Measurements from ENCODE around the gene SUGCT.
"Not testable (repeated sequence)": the region's sequence is repeated elsewhere in the genome, so short reads cannot be mapped to it uniquely, and the experiment has no call there.

Gene SUGCT

DNA sequence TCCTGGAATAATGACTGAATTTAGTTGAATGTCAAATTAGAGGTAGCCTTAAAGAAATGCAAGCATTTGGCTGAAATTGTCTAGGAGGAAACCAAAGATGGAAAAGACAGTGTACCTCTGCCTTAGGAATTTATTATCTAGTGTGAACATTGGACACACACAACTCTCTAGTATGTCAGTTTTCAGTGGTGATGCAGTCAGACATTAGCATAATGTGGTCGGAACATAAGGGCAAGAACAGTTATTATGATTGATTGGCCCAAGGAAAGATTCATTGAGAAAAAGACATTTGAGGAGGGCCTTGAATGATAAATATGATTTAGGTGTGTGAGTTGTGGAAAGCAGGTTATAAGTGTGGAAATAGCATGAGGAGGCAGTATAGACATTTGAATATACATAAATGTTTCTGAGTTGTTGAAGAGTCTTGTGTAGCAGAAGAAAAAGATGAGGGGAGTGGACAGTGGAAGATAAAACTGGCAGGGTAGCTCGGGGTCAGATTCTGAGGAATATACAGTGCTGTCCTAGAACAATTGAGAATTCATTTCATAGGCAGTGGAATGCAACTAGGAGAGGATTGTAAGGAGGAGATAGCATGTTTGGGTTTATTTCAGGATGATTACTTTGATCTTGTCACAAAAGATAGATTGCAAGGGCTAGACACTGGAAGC, 414.7 kb downstream of the SUGCT start:
- no peak for DNase-seq (ENCODE audit: extremely low read depth in 1 of 2, low read depth in 1 of 2)

DNA sequence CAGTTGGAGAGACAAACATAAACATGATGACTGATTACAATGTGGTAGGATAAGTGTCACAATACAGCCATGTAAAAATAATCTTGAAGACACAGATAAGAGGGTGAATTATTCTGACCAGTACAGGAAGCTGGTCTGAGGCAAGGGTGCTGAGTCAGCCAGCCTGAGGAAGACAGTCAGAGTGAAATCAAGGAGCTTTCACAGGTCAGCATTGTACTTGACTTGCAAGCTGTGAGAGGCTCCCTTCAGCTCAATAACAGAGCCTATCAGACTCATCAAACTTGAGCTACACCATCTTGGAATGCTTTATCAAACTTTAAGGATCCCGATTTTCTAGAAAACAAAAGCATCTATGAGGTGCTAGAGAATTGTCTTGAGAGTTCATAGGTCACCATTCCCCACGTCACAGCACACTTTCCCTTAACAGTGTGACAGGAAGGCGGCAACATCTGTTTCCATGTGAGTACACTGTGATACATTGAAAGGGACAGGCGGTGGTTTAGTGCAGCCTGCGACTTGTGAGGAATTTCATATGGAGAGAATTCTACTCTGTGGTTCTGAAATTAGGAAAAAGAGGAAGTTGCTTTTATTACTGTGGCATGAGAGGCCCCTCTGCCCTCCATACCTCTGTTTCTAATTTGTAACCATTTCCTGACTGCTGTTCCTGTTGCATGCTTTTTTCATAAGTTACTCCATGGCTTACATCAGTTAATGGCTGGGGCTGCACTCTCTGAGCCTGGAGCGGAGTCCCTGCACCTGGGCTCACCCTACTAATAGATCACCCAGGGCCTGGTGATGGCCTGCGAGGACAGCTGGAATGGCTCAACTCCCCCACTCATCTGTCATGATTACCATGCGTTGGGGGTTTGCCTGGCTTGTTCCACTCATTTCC, 417.1 kb downstream of the SUGCT start:
- DNase-seq (ENCODE audit: extremely low read depth in 1 of 2, low read depth in 1 of 2) = no peak

DNA sequence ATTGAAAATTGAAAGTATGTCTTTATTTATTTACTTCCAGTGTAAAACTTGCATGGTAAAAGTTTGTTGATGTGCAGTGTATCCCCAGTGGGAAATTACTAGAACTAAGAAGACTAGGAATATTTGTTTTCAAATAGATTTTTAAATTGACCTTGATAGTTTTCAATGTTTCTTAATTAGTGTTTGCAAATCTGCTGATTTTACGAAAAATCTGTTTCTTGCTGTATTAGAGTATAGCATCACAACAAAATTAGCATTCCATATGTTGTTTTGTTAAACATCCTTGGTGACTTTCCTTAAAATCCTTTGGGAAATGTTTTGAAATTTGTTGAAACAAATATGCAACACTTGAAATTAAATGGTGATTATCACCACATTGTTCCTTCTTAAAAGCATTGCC, 425.9 kb downstream of the SUGCT start:
- no peak for DNase-seq (ENCODE audit: extremely low read depth in 1 of 2, low read depth in 1 of 2)

DNA sequence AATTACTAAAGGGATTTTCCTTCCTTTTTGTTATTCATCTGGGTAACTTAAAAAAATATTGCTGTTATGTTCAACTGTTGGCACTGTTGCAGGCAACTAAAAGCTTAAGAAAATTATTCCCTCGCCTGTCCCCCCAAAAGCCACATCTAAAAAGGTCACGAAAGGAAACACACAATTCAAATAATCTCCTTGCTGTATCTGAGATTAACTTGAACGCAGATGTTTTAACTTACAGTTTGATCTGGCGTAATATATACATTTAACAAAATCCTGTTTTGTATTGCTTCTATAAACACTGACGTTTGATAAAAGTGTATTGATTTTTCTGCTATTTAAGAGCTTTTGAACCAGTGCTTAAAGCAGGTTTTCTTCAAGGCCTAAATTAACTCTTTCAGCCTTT, 432.1 kb downstream of the SUGCT start:
- DNase-seq (ENCODE audit: extremely low read depth in 1 of 2, low read depth in 1 of 2) = no peak

DNA sequence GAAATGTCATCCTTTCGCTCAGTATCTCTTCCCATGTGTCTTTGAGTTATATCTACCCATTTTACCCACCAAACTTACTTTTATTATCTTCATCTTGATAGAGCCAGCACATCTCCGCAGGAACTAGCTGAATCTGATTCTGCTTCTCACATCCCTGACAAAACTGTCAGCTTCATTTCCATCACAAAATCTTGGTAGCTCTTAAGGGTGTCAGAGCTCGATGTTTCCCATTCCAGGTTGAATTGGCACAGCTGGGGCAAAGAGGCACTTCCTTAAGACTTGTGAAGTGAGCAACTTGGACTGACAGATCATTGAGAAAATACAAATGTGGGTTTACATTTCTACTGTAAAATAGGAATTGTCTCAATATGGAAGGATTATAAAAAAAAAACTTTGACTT, 434.5 kb downstream of the SUGCT start:
- DNase-seq (ENCODE audit: extremely low read depth in 1 of 2, low read depth in 1 of 2) = no peak

DNA sequence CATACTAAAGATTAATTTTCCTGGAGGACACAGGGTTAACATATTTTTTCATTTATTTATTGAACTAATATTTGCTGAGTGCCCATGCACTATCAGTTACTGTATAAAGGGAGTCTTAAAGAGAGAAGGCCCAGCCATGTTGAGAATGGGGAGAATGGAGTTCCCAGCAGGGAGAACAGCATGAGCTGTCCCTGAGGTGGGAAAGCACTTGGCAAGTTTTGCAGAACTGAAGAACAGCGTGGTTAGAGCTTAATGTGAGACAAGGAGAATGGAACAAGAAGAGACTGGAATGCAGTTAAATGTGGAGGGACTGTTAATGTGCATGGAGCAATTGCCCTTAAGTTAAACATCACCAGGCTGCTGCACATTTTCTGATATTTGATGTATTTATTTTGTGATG, 435.4 kb downstream of the SUGCT start:
- DNase-seq (ENCODE audit: extremely low read depth in 1 of 2, low read depth in 1 of 2) = no peak

DNA sequence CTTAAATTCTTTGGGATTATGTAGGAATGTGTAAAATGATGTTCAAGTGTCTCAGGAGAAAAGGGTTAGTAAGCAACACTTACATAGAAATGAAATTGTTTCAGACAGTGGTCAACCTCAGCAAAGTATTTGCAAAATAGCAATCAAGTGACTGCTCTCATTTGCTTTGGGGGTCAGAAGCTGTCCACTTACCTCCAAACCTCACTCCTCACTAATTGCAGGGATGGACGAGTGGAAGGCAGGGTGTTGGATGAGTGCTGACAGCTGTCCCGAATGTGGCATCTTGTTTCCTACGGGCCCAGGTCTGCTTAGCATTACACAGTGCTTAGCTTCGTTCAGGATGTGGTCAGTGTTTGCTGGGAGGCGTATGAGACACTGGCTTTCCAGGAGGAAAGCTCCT, 437.0 kb downstream of the SUGCT start:
- DNase-seq (ENCODE audit: extremely low read depth in 1 of 2, low read depth in 1 of 2) = no peak

DNA sequence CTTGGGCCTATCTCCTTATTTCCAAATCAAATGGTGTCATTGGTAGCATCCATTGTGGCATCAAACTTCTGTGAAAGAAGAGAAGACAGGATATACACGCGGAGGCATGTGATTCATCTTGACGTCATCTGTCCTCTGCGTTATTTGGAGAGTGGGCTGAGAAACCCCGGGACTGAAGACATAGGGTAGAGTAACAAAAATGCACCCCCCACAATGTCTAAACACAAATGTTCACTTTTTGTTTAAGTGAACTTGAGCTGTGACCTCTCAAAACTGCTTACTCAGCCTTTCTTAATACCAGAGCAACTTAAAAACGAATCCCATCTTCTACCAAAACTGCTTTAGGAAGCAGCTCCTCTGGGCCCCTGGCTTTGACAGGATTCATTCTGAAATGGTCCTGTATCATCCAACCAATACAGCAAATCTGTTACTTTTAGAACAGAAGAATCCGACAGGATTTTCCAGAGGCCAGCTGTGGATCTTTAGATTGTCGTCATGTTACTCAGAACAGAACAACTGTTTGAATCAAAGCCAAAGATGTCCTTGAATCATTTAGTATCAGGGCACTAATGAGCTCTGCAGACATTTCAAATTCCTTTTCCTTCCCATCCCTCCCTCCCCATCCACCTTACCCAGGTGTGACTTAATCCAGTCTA, 438.1 kb downstream of the SUGCT start:
- no peak for DNase-seq (ENCODE audit: extremely low read depth in 1 of 2, low read depth in 1 of 2)

DNA sequence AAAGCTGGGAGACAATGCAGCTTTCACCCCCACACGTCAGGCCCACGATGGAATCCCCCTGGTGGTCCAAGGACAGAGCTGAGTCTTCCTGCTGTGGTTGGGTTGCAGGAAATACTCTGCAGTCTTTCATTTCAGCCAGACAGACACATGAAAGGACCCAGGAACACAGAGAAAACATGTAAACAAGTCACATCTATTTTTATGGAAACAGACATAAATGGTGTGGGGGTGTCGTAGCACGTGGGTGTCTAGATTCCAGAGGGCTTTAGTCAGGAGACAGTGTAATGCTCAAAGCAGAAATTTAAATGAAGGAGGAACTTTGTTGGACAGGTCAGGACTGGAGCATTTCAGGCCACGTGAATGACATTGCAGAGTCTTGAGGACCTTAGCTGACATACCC, 444.6 kb downstream of the SUGCT start:
- DNase-seq (ENCODE audit: extremely low read depth in 1 of 2, low read depth in 1 of 2) = no peak

DNA sequence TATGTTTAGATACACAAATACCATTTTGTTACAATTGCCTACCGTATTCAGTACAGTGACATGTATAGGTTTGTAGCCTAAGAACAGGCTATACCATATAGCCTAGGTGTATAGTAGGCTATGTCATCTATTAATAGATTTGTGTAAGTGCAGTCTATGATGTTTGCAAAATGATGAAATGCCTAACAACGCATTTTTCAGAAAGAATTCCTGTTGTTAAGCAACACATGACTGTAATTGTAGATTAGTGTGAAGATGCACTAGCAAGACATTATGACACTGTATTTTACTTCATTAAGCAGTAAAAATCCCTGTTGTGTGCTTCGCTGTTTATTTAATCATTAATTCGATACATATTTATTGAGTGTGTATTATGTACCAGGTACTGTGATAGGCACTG, 446.0 kb downstream of the SUGCT start:
- no peak for DNase-seq (ENCODE audit: extremely low read depth in 1 of 2, low read depth in 1 of 2)

DNA sequence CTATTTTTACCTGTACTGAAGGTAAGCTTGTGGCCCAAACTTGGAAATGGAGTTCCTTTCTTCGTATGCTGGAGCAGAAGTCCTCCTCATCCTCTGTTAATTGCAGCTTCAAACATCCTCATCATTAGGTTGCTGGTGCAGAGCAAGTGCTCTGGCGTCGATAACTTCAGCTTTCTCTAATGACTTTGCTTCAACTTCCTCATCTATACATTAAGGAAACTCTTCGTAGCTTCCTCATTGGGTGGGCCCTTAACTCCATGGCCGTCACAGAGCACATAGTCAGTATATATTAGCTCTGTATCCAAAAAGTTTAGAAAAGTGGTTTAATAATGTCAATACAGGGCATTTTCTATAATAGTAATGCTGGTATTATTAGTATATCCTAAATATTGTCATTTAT, 447.7 kb downstream of the SUGCT start:
- DNase-seq (ENCODE audit: extremely low read depth in 1 of 2, low read depth in 1 of 2) = no peak

DNA sequence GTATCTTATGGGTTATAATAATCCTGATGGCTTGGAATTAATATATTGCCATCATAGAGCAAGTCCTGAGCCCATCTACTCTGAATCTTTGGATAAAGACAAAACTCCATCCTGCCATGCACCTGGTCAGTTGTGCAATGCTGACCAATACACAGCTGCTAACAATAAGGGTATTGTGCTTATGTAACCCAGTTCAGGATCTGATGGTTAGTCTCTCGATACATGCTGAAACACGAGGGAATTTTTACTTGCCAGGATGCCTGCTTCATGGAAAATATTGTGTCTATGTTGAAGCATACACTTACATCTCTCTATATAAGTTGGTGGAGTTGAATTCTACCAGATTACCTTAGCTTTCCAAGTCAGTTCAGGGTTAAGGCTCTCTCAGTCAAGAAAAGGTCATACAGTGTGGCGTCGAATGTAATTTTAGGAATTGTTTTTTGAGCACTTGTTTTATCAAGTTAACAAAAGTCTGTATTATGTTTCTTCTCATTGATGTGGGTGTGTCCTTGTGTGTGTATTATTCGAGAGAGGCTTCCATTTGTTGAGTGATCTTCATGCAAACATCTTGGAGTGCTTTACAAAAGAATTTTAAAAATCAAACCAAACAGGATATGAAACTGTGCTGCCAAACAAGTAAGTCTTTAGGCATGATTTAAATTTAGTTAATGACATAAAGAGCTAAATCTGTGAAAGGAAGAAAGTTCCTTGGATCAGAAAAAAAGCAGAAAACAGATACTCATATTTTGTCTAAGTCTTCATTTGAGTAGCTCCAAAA, 449.1 kb downstream of the SUGCT start:
- DNase-seq (ENCODE audit: extremely low read depth in 1 of 2, low read depth in 1 of 2) = no peak

DNA sequence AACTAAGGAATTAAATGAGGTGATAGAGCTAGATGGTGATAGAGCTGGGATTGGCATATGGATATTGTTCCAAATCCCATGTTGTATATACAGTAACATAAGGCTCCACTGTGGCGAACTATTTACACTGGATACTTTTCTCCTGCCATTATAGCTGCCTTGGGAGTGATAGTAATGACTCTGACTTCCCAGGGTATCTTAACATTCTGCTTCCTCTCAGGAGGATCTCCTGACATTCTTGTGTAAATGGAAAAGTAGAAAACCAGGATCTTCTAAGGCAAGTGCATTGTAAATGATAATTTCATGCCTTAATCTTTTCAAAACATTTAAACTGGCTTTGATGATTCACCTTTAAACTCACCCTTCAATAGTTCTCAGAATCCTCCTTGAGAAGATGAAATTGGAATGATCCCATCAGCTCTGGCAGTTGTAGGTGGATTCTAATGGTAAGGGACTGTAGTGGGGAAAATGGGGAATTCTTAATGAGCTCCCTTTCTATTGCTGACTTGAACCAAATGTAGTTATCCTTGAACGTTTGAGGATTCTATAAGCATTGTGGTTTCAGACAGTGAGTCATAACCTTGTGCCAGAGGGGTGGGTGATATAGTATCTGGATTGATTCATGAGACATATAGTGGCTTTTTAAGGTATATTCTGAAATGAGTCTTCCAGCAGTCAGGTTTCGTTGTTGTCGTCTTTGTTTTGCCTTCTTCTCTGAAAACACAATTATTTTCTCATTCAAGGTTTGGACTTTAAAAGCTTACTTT, 450.0 kb downstream of the SUGCT start:
- DNase-seq (ENCODE audit: extremely low read depth in 1 of 2, low read depth in 1 of 2) = no peak

DNA sequence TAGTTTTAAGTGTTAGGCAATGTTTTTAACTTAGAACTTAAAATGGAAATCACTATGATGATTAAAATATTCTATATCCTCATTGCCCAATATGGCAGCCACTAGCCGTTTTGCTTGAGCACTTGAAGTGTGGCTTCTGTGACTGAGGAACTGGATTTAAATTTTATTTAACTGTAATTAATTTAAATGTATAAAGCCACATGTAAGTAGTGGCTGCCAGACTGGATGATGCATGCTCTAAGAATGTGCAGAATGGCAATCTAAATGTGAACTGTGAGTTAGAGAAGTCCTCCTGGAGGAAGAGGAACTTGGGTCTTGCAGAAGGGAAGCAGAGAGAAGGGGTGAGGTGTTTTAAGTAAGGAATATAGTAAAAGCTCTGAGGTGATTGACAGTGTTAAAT, 451.4 kb downstream of the SUGCT start:
- no peak for DNase-seq (ENCODE audit: extremely low read depth in 1 of 2, low read depth in 1 of 2)

DNA sequence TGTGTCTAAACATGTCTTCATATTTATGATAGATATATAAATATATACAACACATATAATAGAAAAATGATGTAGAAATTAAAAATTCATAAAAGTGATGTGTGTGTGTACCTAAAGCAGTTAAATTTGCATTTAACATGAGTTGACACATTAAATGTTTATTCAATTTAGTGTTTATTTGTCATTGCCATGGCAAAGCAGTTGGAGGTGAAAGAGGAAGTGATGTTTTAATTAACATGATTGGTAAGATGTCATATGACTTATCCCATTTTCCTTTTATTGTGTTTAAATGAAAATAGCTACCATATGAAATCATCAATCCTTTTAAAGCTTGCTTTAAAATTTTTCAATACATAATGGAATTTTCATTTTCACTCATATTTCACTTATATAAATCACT, 452.6 kb downstream of the SUGCT start:
- no peak for DNase-seq (ENCODE audit: extremely low read depth in 1 of 2, low read depth in 1 of 2)

DNA sequence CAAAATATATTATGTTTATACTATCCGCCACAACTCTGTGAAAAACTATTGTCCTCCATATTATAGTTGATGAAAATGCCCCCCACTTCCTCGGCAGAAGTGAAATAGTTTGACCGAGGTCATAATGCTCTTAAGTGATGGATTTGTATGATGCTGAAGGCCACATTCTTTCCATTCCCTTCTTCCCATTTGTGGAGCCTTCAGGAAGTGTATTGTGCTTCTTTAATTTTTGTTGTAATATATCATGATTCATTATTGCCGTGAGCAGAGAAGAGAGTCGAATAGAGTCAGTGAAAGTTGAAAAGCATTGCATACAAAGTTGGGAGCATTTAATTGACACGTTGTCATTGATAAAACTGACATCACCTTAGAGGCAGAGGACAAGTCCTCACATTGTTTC, 460.3 kb downstream of the SUGCT start:
- no peak for DNase-seq (ENCODE audit: extremely low read depth in 1 of 2, low read depth in 1 of 2)

DNA sequence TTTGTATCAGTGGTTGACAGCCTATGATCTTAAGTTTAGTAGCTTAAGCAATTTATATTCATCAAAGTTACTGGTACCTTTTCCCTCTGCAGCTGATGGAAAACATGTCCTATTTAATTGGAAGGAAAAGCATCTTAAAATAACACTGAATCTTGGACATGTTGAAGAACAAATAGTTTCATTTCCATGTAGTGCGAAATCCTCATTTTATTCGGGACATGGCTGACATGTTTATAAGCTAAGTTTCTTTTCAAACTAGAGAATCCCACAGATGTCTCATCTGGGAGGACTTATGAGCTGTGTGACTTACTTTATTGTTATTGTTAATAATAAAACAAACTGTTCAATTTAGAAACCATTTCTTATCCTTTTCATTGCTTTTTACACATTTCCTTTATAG, 461.0 kb downstream of the SUGCT start:
- DNase-seq (ENCODE audit: extremely low read depth in 1 of 2, low read depth in 1 of 2) = no peak

DNA sequence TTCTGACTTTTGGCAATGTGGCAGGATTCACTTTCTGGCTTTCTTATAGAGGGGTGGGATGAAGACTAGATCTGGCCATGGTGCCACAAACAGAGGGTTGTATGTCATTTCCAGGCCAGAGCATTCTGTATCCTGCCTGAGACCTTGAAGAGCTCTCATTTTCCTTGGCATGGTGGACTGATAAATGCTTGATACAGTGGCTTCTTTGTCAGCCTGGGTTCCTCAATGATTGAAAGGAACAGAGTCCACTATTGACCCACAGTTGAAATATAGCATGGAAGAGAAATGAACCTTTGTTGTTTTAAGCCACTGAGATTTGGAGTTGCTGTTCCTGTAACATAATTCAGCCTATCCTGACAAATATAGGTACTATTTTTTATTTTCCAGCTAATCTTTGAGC, 462.7 kb downstream of the SUGCT start:
- no peak for DNase-seq (ENCODE audit: extremely low read depth in 1 of 2, low read depth in 1 of 2)

DNA sequence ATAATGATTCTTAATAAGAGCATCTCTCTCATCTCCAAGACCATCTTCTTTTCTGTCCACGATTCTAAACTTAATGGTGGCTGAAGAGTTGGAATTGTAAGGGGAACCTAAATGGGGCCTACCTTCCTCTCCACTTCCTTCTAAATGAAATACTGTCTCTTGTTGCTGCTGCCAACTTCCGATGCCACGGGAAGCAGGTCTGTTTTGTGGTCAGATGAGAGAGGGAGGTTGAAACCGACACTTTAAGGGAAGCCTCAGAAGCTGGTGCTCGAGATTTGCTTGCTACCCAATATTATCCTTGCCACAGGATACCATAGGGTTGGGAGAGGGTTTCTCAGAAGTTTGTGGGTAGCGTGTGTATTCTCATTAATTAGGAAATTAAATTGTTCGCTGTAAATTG, 464.1 kb downstream of the SUGCT start:
- DNase-seq (ENCODE audit: extremely low read depth in 1 of 2, low read depth in 1 of 2) = no peak

DNA sequence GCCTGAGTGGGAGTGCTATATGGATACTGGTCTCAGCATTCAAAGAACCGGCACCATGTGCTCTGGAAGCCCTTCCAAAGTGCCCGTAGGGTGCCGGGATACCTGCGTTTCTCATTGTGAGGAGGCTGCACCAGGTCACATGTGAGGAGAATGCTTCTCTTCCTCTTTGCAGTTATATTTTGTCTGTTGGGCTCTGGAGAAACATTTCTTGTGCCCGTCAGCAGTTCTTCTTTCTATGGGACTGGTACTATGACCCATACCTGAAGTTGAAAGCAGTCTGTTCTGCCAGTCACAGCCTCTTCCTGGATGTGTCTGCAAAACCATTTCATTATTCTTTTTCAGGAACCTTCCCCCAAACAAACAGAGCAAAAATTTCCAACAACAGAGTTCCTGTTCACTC, 465.0 kb downstream of the SUGCT start:
- no peak for DNase-seq (ENCODE audit: extremely low read depth in 1 of 2, low read depth in 1 of 2)

DNA sequence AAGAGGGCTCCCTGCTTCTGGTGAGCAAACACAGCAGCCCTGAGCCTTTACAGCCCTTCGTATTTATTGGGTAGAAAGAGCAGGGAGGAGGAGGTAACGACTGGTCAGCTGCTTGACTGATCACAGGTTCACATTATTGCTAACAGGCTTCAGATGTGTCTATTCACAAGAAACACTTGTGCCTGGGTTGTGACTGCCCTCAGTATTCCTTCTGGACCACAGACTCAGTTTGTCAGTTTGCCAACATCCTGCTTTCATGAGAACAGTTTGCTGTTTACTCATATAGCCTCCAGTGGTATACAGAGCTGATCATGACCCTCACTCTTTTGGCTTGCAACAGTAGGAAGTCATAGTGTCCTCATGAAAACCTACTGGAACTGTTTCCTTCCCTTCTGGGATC, 467.5 kb downstream of the SUGCT start:
- not testable (repeated sequence) for DNase-seq (ENCODE audit: extremely low read depth in 1 of 2, low read depth in 1 of 2)

Measured in activated CD8-positive, alpha-beta memory T cell treated with anti-CD3 and anti-CD28 coated beads for 1 hour (primary cell).